K562 (cell line): ENCODE measurements around the gene SPATA33. TPM values are rescaled to one million over a fixed set of nuclear protein-coding genes. Genes with fewer than 3 reads are reported as not detected.

Experiments
- ATAC-seq: fragments of 200-7000 bp; cut with Tn5 transposase; 3 replicates; pipeline ENCODE4 v1.9.1; 2020; ENCODE audit warnings: moderate library complexity
- BruUV-seq: library from RNA; stranded (reverse); fragments of 400-500 nt; replicated peaks from 2 replicates; lab custom pipeline; 2021; lab: Mats Ljungman, UMichigan
- CTCF ChIA-PET: fragments of 300-600 bp; formaldehyde crosslinking; extraction: SDS; loops from one replicate; lab custom pipeline; 2021; ENCODE audit warnings: low intra/inter-chr PET ratio; lab: Yijun Ruan, JAX
- POLR2A ChIA-PET: fragments of 300-600, 350-650 bp; sonication (Branson Sonifier 250); formaldehyde crosslinking; extraction: SDS; loops from one replicate; lab custom pipeline; 2021; ENCODE audit warnings: antibody characterized with exemption, inconsistent platforms; lab: Yijun Ruan, JAX
- DNase-seq, 4 experiments: peaks; one replicate each; pipeline versions ENCODE4 v3.0.0 to v3.0.0-alpha.2; 2011 to 2018; ENCODE audit warnings: low spot score in 3 of 4, mixed read lengths in 3 of 4; ENCODE audit errors: extremely low read depth in 1 of 4
- FAIRE-seq: peaks from 2 replicates; lab custom pipeline; 2011; peaks lifted over from hg19 to GRCh38; lab: Jason Lieb, UNC
- H2AFZ ChIP-seq: 2 replicates; pipeline ENCODE4 v1.6.0; 2011; ENCODE audit warnings: low read depth, low read length, control low read depth, inconsistent platforms
- H3K27ac ChIP-seq: fragments of 200-600 bp; 3 replicates; pipeline ENCODE4 v1.8.0; 2011; ENCODE audit warnings: low read depth, mild to moderate bottlenecking, control low read depth, inconsistent platforms, low read length, moderate library complexity, mixed read lengths; ENCODE audit errors: extremely low read depth
- H3K27me3 ChIP-seq, 2 experiments: fragments of 300-600 bp in 1 of 2; 2 replicates in 1 of 2; 3 replicates in 1 of 2; pipeline versions ENCODE4 v1.6.0 to v1.8.0; 2011; ENCODE audit warnings: inconsistent platforms in 2 of 2, low read length in 2 of 2, mild to moderate bottlenecking in 1 of 2, mixed read lengths in 1 of 2, moderate library complexity in 1 of 2; ENCODE audit not compliant: control insufficient read depth in 2 of 2, insufficient read depth in 2 of 2
- H3K36me3 ChIP-seq: fragments of 300-600 bp; 3 replicates; pipeline ENCODE4 v1.8.0; 2011; ENCODE audit warnings: mild to moderate bottlenecking, low read length, inconsistent platforms; ENCODE audit not compliant: control insufficient read depth, insufficient read depth
- H3K4me1 ChIP-seq, 2 experiments: fragments of 200-600 bp in 1 of 2; replicated peaks in 1 of 2; 2 replicates in 1 of 2; 3 replicates in 1 of 2; pipeline versions ENCODE4 v1.5.1 to v1.8.0; 2011; ENCODE audit warnings: inconsistent platforms in 2 of 2, low read length in 2 of 2, mild to moderate bottlenecking in 1 of 2, mixed read lengths in 1 of 2, moderate library complexity in 1 of 2; ENCODE audit not compliant: control insufficient read depth in 2 of 2, insufficient read depth in 2 of 2
- H3K4me2 ChIP-seq: 2 replicates; pipeline ENCODE4 v1.6.1; 2011; ENCODE audit warnings: low read length, control low read depth, inconsistent platforms, mixed read lengths; ENCODE audit not compliant: insufficient read depth
- H3K4me3 ChIP-seq: fragments of 200-600 bp; sonication (generic), shearing (Covaris generic); 2 replicates; pipeline ENCODE4 v1.5.1; 2016; ENCODE audit warnings: control low read depth, inconsistent platforms
- H3K79me2 ChIP-seq: fragments of 200-600 bp; 3 replicates; pipeline ENCODE4 v1.8.0; 2011; ENCODE audit warnings: low read length, inconsistent platforms; ENCODE audit not compliant: control insufficient read depth, insufficient read depth
- H3K9ac ChIP-seq, 2 experiments: 2 replicates each; pipeline versions ENCODE4 v1.6.0 to v1.6.1; 2011; ENCODE audit warnings: low read depth in 2 of 2, low read length in 2 of 2, control low read depth in 1 of 2, inconsistent platforms in 1 of 2, mild to moderate bottlenecking in 1 of 2, mixed read lengths in 1 of 2; ENCODE audit not compliant: insufficient read depth in 1 of 2
- H3K9me1 ChIP-seq: one replicate; pipeline ENCODE4 v1.6.0; 2011; ENCODE audit warnings: inconsistent platforms, mild to moderate bottlenecking, low read length, moderate library complexity; ENCODE audit not compliant: control insufficient read depth, insufficient read depth
- H3K9me3 ChIP-seq: replicated peaks from 2 replicates; pipeline ENCODE4 v1.5.1; 2011; ENCODE audit warnings: low read depth, low read length, inconsistent platforms; ENCODE audit not compliant: control insufficient read depth, insufficient read depth
- H4K20me1 ChIP-seq: replicated peaks from 2 replicates; pipeline ENCODE4 v1.6.1; 2011; ENCODE audit warnings: low read length, inconsistent platforms, mixed read lengths; ENCODE audit not compliant: control insufficient read depth, insufficient read depth
- BRD9 ChIP-seq: fragments of 450-650 bp; IDR thresholded peaks from 2 replicates; pipeline ENCODE4 v1.6.1; 2018; ENCODE audit warnings: low read depth; ENCODE audit not compliant: partially characterized antibody
- EGR1 ChIP-seq: fragments of 450-650 bp; conservative IDR thresholded peaks from 2 replicates; pipeline ENCODE4 v1.6.1; 2017; ENCODE audit warnings: mild to moderate bottlenecking
- ILK ChIP-seq: fragments of 450-650 bp; IDR thresholded peaks from 2 replicates; pipeline ENCODE4 v1.6.1; 2016; ENCODE audit warnings: missing genetic modification characterization, low read depth, mild to moderate bottlenecking, missing compliant biosample characterization, moderate library complexity, borderline replicate concordance
- KDM5B ChIP-seq: fragments of 200-600 bp; sonication (generic); IDR thresholded peaks from 2 replicates; pipeline ENCODE4 v1.6.1; 2012; ENCODE audit warnings: low read depth, mild to moderate bottlenecking, moderate library complexity, low read length, control low read depth, inconsistent platforms; ENCODE audit not compliant: insufficient replicate concordance
- MAZ ChIP-seq, 2 experiments: fragments of 450-650 bp in 1 of 2; sonication (generic) in 1 of 2; formaldehyde crosslinking; IDR thresholded peaks in 1 of 2; conservative IDR thresholded peaks in 1 of 2; 2 replicates each; pipeline versions ENCODE4 v1.4.0 to v1.5.0; 2020; ENCODE audit warnings: mild to moderate bottlenecking in 1 of 2, missing genetic modification reagents in 1 of 2
- MTA3 ChIP-seq: fragments of 450-650 bp; formaldehyde crosslinking; IDR thresholded peaks from 2 replicates; pipeline ENCODE4 v1.6.1; 2017; ENCODE audit warnings: mild to moderate bottlenecking, borderline replicate concordance
- PHF8 ChIP-seq: fragments of 200-600 bp; sonication (generic); IDR thresholded peaks from 2 replicates; pipeline ENCODE4 v1.6.1; 2012; ENCODE audit warnings: mixed run types, mild to moderate bottlenecking, inconsistent platforms, low read length, moderate library complexity, borderline replicate concordance
- POLR2H ChIP-seq: IDR thresholded peaks from 2 replicates; pipeline ENCODE4 v1.6.1; 2016; ENCODE audit warnings: missing genetic modification characterization, low read depth, mild to moderate bottlenecking, control low read depth, missing compliant biosample characterization, moderate library complexity
- ZFX ChIP-seq: sonication (generic); formaldehyde crosslinking; IDR thresholded peaks from 2 replicates; pipeline ENCODE4 v1.8.0; 2022; ENCODE audit warnings: mild to moderate bottlenecking, missing genetic modification reagents, moderate library complexity
- ZNF766 ChIP-seq: fragments of 200-800 bp; sonication (Bioruptor generic); conservative IDR thresholded peaks from 2 replicates; pipeline ENCODE4 v1.6.1; 2016; ENCODE audit warnings: missing genetic modification characterization, missing compliant biosample characterization
- WGBS: fragments of 100-300 bp; shearing (Covaris generic); methylation state at CpG from one replicate; pipeline ENCODE4 v1.1.6; 2016; ENCODE audit warnings: low coverage, mixed read lengths; ENCODE audit not compliant: insufficient coverage; ENCODE audit errors: missing lambda C conversion rate; 5-methylcytosine and 5-hydroxymethylcytosine counted together
- in situ Hi-C: fragments of 300-500 bp; cut with MboI; formaldehyde crosslinking; loops from 4 replicates; pipeline ENCODE4 v1.15.0; 2018; ENCODE audit warnings: inconsistent platforms, mixed read lengths
- intact Hi-C: fragments of 100-400 bp; cut with micrococcal nuclease; formaldehyde crosslinking; loops from 2 replicates; pipeline ENCODE4 v1.14.2; 2022
- polyA plus RNA-seq, 8 experiments: library from polyadenylated mRNA; depleted of rRNA in 4 of 8; stranded (reverse) in 5 of 8; unstranded in 3 of 8; fragments of >200 nt; fragmentation: Nextera tagmentation in 2 of 8; fragmentation: Illumina TruSeq in 1 of 8; extraction: Ambion mirVana in 2 of 8; extraction: Trizol in 1 of 8; gene quantifications; 2 replicates each; pipeline versions ENCODE4 v1.2.1 to v1.2.3, GENCODE V29; 2011 to 2014; ENCODE audit warnings: inconsistent platforms in 1 of 8, missing spikeins in 1 of 8
- total RNA-seq, 7 experiments: library from RNA; depleted of rRNA in 6 of 7; stranded (reverse); fragments of >200 nt in 6 of 7; fragmentation: Illumina TruSeq in 2 of 7; extraction: Trizol in 2 of 7; gene quantifications; 2 replicates each; pipeline versions ENCODE4 v1.2.1 to v1.2.3, GENCODE V29; 2011 to 2021; ENCODE audit warnings: low replicate concordance in 1 of 7
- TF ChIP-seq, protein P1 (sequence below): fragments of 250-450 bp; sonication (Bioruptor Pico); IDR thresholded peaks from 2 replicates; pipeline ENCODE4 v1.5.0; 2021
- TF ChIP-seq, protein P2 (sequence below): fragments of 450-650 bp; IDR thresholded peaks from 2 replicates; pipeline ENCODE4 v1.6.1; 2017; ENCODE audit warnings: antibody characterized with exemption, mild to moderate bottlenecking

Gene SPATA33
- total and polyA plus RNA-seq, 9 of the 15 experiments (the other 6 are each of a cell fraction or from before 2014, with no cell fraction given) = 4.0 to 20.0 (median 11.8) TPM

DNA sequence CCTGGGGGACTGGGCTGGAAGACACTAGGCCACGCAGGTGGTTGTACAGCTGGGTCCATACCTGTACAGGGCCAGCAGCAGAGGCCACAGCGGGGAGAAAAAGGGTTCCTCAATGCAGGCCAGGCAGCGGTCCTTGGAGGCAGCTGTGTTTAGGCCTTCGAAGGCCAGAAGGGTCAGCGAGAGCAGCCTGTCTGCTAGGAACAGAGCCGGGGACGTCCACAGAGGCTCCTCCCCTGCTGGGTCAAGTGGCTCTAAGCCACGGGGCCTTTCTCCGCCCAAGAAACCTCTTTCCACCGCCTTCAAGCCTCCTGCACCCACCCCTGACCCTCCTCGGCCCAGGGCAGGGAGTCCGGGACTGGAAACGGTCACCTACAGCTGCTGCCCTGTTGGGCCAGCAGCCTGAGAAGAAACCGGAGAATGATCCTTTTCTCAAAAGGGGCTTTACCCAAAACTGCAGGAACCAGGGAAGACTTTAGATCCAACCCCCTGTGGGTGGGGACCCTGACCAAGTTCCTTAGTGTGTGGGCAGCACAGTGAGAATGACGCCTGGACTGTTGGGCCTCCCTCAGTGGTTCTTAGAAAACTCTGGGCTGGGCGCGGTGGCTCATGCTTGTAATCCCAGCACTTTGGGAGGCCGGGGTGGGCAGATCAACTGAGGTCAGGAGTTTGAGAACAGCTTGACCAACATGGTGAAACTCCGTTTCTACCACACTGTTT, 52.2 kb downstream of the SPATA33 start:
- WGBS = 42% methylated on average over 16 of the region's 19 CpGs
- in situ Hi-C loops = no loop called here
- Histone ChIP-seq H3K27ac (peak overlapping the region; percentile 51; the same call in 2 of the 3 replicates), H3K4me2 (peak overlapping the region; percentile 22), H3K4me3 (no peak overlapping the region), H3K36me3 (peaks cover 19% of the 10 kb centered on the region), H3K27me3 (no peaks in the 10 kb centered on the region), H3K4me1 (peaks cover 18 to 80% of the 10 kb centered on the region in 2 experiments; a peak in 4 of 5 replicates), H3K79me2 (peaks cover 29% of the 10 kb centered on the region), H3K9me1 (no peaks in the 10 kb centered on the region), H2AFZ (peak overlapping the region; percentile 69), H4K20me1 (no peaks in the 10 kb centered on the region), H3K9ac (peak overlapping the region; percentile 31 to 88), H3K9me3 (0 out of 2 replicates have a peak, but pooled peaks cover 2% of the 10 kb centered on the region)
- BruUV-seq = no TSS peak
- FAIRE-seq (peak; percentile 85), ATAC-seq (peak; percentile 7), DNase-seq (peak in 2 of 4 experiments; percentile 45 to 65)
- intact Hi-C loops = loop anchor here (5.0 kb wide), 1 partner anchor 42 kb away; no protein-coding TSS in a partner anchor
- POLR2A ChIA-PET = interaction anchor here (0.5 to 4.5 kb wide), 4 partner anchors 8 to 25 kb away, joined by 3 to 45 read pairs (median 8); partner anchors contain the start of gene VPS9D1
- CTCF ChIA-PET = no interaction called here
- no peak for TF ChIP-seq BRD9
- TF ChIP-seq ILK (tag) = no peak
- peak; percentile 62; the same call in 1 of the 2 replicates for TF ChIP-seq ZFX
- peak; percentile 19 for TF ChIP-seq KDM5B
- peak; percentile 52; the same call in 1 of the 2 replicates for TF ChIP-seq EGR1
- TF ChIP-seq ZNF766 = peak; percentile 78
- TF ChIP-seq POLR2H (tag) = no peak
- TF ChIP-seq MTA3 = no peak
- TF ChIP-seq, protein P1, sequence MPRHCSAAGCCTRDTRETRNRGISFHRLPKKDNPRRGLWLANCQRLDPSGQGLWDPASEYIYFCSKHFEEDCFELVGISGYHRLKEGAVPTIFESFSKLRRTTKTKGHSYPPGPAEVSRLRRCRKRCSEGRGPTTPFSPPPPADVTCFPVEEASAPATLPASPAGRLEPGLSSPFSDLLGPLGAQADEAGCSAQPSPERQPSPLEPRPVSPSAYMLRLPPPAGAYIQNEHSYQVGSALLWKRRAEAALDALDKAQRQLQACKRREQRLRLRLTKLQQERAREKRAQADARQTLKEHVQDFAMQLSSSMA = no peak
- TF ChIP-seq PHF8 = peak; percentile 19; the same call in 1 of the 2 replicates
- TF ChIP-seq, protein P2, sequence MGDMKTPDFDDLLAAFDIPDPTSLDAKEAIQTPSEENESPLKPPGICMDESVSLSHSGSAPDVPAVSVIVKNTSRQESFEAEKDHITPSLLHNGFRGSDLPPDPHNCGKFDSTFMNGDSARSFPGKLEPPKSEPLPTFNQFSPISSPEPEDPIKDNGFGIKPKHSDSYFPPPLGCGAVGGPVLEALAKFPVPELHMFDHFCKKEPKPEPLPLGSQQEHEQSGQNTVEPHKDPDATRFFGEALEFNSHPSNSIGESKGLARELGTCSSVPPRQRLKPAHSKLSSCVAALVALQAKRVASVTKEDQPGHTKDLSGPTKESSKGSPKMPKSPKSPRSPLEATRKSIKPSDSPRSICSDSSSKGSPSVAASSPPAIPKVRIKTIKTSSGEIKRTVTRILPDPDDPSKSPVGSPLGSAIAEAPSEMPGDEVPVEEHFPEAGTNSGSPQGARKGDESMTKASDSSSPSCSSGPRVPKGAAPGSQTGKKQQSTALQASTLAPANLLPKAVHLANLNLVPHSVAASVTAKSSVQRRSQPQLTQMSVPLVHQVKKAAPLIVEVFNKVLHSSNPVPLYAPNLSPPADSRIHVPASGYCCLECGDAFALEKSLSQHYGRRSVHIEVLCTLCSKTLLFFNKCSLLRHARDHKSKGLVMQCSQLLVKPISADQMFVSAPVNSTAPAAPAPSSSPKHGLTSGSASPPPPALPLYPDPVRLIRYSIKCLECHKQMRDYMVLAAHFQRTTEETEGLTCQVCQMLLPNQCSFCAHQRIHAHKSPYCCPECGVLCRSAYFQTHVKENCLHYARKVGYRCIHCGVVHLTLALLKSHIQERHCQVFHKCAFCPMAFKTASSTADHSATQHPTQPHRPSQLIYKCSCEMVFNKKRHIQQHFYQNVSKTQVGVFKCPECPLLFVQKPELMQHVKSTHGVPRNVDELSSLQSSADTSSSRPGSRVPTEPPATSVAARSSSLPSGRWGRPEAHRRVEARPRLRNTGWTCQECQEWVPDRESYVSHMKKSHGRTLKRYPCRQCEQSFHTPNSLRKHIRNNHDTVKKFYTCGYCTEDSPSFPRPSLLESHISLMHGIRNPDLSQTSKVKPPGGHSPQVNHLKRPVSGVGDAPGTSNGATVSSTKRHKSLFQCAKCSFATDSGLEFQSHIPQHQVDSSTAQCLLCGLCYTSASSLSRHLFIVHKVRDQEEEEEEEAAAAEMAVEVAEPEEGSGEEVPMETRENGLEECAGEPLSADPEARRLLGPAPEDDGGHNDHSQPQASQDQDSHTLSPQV = peak; percentile 45; the same call in 1 of the 2 replicates
- TF ChIP-seq MAZ (CRISPR knock-in tag; conservative IDR thresholded peaks at IDR 0.05 in 1 of 2, IDR thresholded peaks at IDR 0.05 in 1 of 2) = no peak
